ENCODE data around the gene NUDT7.

GRCh38 chr16:77723108-77723514 is 797 bp downstream of the NUDT7 start:
- TF ChIP-seq TCF7L2 (IDR thresholded peaks at IDR 0.05; ENCODE audit: borderline replicate concordance, extremely low read depth, insufficient read depth, insufficient read length) (no peak), EZH2phosphoT487 (IDR thresholded peaks at IDR 0.05; ENCODE audit: borderline replicate concordance) (no peak), CTCF (IDR thresholded peaks at IDR 0.05 in 2 of 3, conservative IDR thresholded peaks at IDR 0.05 in 1 of 3; ENCODE audit: borderline replicate concordance in 1 of 3, insufficient read depth in 1 of 3, low read depth in 2 of 3, low read length in 2 of 3) (no peak), POLR2A (IDR thresholded peaks at IDR 0.05; ENCODE audit: borderline replicate concordance, extremely low read depth, insufficient read depth, insufficient read length) (no peak)
- TF ChIP-seq, protein P1, sequence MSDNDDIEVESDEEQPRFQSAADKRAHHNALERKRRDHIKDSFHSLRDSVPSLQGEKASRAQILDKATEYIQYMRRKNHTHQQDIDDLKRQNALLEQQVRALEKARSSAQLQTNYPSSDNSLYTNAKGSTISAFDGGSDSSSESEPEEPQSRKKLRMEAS (IDR thresholded peaks at IDR 0.05), result no peak
